Psoas muscle (tissue), 8 donors: ENCODE data around the gene MRPL54. TPM values are rescaled to one million over a fixed set of nuclear protein-coding genes. Genes with fewer than 3 reads are reported as not detected.
"Not testable (repeated sequence)": the region's sequence is repeated elsewhere in the genome, so short reads cannot be mapped to it uniquely, and the experiment has no call there.

ENCODE experiments used
- ATAC-seq, 4 donors: fragments of 200-7000 bp; cut with Tn5 transposase; one replicate each; pipeline ENCODE4 v1.9.1; 2020; ENCODE audit warnings: moderate library complexity in 3 of 4, mild to moderate bottlenecking in 2 of 4
- DNase-seq, 2 donors: peaks; one replicate each; pipeline ENCODE4 v3.0.0-alpha.2; 2020
- H3K27ac ChIP-seq: fragments of 200-600 bp; one replicate; pipeline ENCODE4 v1.8.0; 2022
- H3K27me3 ChIP-seq, 3 donors: fragments of 200-600 bp in 1 of 3; one replicate each; pipeline versions ENCODE4 v1.6.1 to v1.8.0; 2013 to 2022; ENCODE audit warnings: low read length in 2 of 3, mild to moderate bottlenecking in 2 of 3, moderate library complexity in 1 of 3; ENCODE audit not compliant: insufficient read depth in 3 of 3
- H3K36me3 ChIP-seq, 2 donors: fragments of 200-600 bp in 1 of 2; one replicate each; pipeline versions ENCODE4 v1.6.1 to v1.8.0; 2013 to 2022; ENCODE audit warnings: low read depth in 1 of 2, mild to moderate bottlenecking in 1 of 2, moderate library complexity in 1 of 2; ENCODE audit not compliant: insufficient read depth in 1 of 2
- H3K4me1 ChIP-seq: fragments of 200-600 bp; one replicate; pipeline ENCODE4 v1.8.0; 2022
- H3K4me3 ChIP-seq: fragments of 200-600 bp; one replicate; pipeline ENCODE4 v1.8.0; 2022; ENCODE audit warnings: mild to moderate bottlenecking
- H3K9me3 ChIP-seq: fragments of 200-600 bp; one replicate; pipeline ENCODE4 v1.8.0; 2022
- WGBS, 3 donors: extraction: QIAGEN DNeasy Blood & Tissue Kit; methylation state at CpG; one replicate each; pipeline versions ENCODE4 v1.1.6 to v1.1.7; 2013; 5-methylcytosine and 5-hydroxymethylcytosine counted together
- intact Hi-C, 2 donors: fragments of 100-400 bp; cut with DNase I; formaldehyde crosslinking; loops; one replicate each; pipeline versions ENCODE4 v1.11.0 to v1.14.2; 2022
- polyA plus RNA-seq, 3 donors: library from polyadenylated mRNA; stranded (reverse); fragments of 200-250 nt; gene quantifications; one replicate each; pipeline ENCODE4 v1.2.3, GENCODE V29; 2013
- total RNA-seq, 4 donors: library from RNA; stranded (reverse); fragmentation: NEBNext Ultra II Directional in 2 of 4; extraction: Animal tissue kit (Norgen Biotek cat#: 25700) in 2 of 4; gene quantifications; one replicate each; pipeline versions ENCODE4 v1.2.1 to v1.2.4, GENCODE V29; 2021 to 2023
- TF ChIP-seq, protein P1 (sequence below): fragments of 200-600 bp; IDR thresholded peaks from one replicate; pipeline ENCODE4 v1.8.0; 2022; ENCODE audit warnings: antibody characterized with exemption
- donor health status: healthy with polysubstance abuse.
- donor health status: DM: no; HTN: no; CAD: no; lungs with moderate emphysema.
- donor health status: Bipolar disorder and iron deficiency.
- donor health status: healthy.
- donor health status: DM: yes; HTN: yes; CAD: no.
- donor health status: DM: no; HTN: no; CAD: no.
- donor health status: DM: no; HTN: no; CAD: no.
- donor health status: DM: yes; HTN: yes; CAD: no.

MRPL54 gene
- total and polyA plus RNA-seq, 7 donors = 35.2 to 81.3 (median 51.6) TPM

DNA sequence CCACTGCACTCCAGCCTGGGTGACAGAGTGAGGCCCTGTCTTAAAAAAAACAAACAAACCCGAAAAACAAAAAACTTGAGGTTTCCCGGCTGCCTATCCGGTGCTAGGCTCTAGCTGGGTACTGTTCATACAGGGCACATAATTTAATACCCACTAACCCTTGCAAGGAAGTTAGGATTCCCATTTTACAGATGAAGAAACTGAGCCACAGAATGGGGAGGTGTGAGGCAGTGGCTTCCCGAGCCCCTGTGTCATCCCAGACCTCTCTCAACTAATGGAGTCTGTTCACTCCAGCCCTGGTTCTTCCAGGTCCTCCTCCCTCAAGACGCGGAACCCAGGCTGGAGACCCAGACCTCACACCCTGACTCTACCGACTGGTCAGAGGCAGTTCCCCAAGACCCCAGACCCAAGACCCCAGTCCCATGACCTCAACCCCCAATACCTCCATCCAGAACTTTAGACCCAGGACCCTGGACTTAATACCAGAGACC is 1.6 kb upstream of the MRPL54 start:
- Histone ChIP-seq H3K9me3 (no peaks in the 10 kb centered on the region), H3K27me3 (no peaks in the 10 kb centered on the region), H3K27ac (peak overlapping the region; percentile 97), H3K4me3 (peak overlapping the region; percentile 92), H3K4me1 (peaks cover 9% of the 10 kb centered on the region), H3K36me3 (peaks cover 0 to 44% of the 10 kb centered on the region in 2 donors)
- DNase-seq (peak in 1 of 2 donors; percentile 53), ATAC-seq (no peak)
- 30 to 40% (median 39%) methylated on average over 7 of the region's 7 CpGs for WGBS, 3 donors
- intact Hi-C loops = loop anchor here (5.0 kb wide), 1 partner anchor 226 kb away; the partner anchor contains the start of gene EEF2 (in 2 of the 2)
- TF ChIP-seq, protein P1, sequence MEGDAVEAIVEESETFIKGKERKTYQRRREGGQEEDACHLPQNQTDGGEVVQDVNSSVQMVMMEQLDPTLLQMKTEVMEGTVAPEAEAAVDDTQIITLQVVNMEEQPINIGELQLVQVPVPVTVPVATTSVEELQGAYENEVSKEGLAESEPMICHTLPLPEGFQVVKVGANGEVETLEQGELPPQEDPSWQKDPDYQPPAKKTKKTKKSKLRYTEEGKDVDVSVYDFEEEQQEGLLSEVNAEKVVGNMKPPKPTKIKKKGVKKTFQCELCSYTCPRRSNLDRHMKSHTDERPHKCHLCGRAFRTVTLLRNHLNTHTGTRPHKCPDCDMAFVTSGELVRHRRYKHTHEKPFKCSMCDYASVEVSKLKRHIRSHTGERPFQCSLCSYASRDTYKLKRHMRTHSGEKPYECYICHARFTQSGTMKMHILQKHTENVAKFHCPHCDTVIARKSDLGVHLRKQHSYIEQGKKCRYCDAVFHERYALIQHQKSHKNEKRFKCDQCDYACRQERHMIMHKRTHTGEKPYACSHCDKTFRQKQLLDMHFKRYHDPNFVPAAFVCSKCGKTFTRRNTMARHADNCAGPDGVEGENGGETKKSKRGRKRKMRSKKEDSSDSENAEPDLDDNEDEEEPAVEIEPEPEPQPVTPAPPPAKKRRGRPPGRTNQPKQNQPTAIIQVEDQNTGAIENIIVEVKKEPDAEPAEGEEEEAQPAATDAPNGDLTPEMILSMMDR = no peak

DNA sequence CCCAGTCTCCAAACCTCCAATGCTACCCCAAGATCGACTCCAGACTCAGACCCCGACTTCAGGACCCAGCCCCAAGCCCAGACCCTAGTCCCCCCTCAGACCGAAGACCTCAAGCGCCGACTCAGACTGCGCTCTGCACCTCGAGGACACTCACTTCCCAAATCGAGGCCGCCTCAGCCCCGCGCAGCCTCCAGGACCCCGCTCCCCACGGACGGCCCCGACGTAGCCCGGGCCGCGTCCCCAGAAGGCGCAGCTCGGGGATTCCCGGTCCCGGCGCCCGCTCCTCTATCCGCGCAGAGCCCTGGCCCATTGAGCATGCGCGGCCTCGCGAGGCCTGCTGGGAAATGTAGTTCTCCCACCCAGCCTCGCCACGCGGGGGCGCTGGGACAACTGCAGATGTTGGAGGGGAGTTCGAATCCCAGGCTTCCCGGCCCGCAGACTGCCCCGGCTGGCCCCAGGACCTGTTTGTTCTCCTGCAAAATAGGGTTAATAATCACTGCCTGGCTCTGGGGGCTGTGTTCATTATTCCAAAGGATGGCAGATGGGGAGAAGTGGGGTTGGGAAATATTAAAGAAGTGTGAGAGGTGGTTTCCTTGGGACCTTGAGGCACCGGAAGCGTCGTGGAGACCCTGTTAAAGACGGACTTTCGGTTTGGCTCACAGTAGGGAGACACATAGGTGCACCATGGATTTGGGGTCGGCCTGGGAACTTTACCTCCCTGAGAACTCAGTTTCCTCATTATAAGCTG is 926 bp upstream of the MRPL54 start, which contains the start of gene APBA3:
APBA3 (minus strand) TSS at position 311 of the 748 bp plus-strand sequence. CDS start 1,428 bp downstream, outside the sequence.
- TF ChIP-seq, protein P1 = peak; percentile 61
- DNase-seq = peak; percentile 93 to 97
- Histone ChIP-seq H3K4me3 (peak within 1 kb of the TSS; percentile 92), H3K36me3 (peaks cover 0 to 50% of the 10 kb centered on the region in 2 donors), H3K4me1 (peaks cover 9% of the 10 kb centered on the region), H3K27me3 (no peaks in the 10 kb centered on the region), H3K27ac (peak within 1 kb of the TSS; percentile 97), H3K9me3 (no peaks in the 10 kb centered on the region)
- intact Hi-C loops = loop anchor here (5.0 kb wide), 1 partner anchor 226 kb away; the partner anchor contains the start of gene EEF2 (in 2 of the 2)
- peak; percentile 66 to 77 (median 68) for ATAC-seq
- WGBS, 3 donors = 2 to 5% (median 2%) methylated on average over 33 to 45 of the region's 45 CpGs

GRCh38 chr19:3762130-3762473 is 380 bp upstream of the MRPL54 start:
- Histone ChIP-seq H3K4me3 (peak overlapping the region; percentile 92), H3K27ac (peak overlapping the region; percentile 97), H3K9me3 (no peaks in the 10 kb centered on the region), H3K27me3 (no peaks in the 10 kb centered on the region), H3K4me1 (peaks cover 9% of the 10 kb centered on the region), H3K36me3 (peaks cover 0 to 50% of the 10 kb centered on the region in 2 donors)
- ATAC-seq (no peak), DNase-seq (no peak)
- WGBS, 3 donors = 52 to 70% (median 58%) methylated on average over 1 of the region's 1 CpG
- TF ChIP-seq, protein P1 = no peak
- intact Hi-C loops = loop anchor here (5.0 kb wide), 1 partner anchor 225 kb away; the partner anchor contains the start of gene EEF2 (in 2 of the 2)

- Histone ChIP-seq H3K4me1 (peaks cover 9% of the 10 kb centered on the region), H3K4me3 (no peak overlapping the region), H3K27ac (no peak overlapping the region), H3K27me3 (no peaks in the 10 kb centered on the region), H3K36me3 (peaks cover 0 to 51% of the 10 kb centered on the region in 2 donors), H3K9me3 (no peaks in the 10 kb centered on the region)
- intact Hi-C loops = no loop called here
- no peak for ATAC-seq
- 87 to 95% (median 92%) methylated on average over 12 of the region's 12 CpGs for WGBS, 3 donors
- TF ChIP-seq, protein P1 = no peak
- DNase-seq = no peak
Observed at GRCh38 chr19:3765121-3765520, 2.6 kb downstream of the MRPL54 start.

GRCh38 chr19:3765757-3766156 is 3.3 kb downstream of the MRPL54 start:
- H3K4me3 ChIP-seq, H3K9me3 ChIP-seq, ATAC-seq, intact Hi-C loops, H3K27me3 ChIP-seq, H3K4me1 ChIP-seq, DNase-seq, H3K27ac ChIP-seq: not testable (repeated sequence)
- H3K36me3 ChIP-seq = peaks cover 0 to 51% of the 10 kb centered on the region in 2 donors
- 94 to 98% (median 96%) methylated on average over 5 of the region's 5 CpGs for WGBS, 3 donors
